Glutamatergic neuron (in vitro differentiated cells): Measurements from ENCODE around the gene SMOC2. TPM values are rescaled to one million over a fixed set of nuclear protein-coding genes. Genes with fewer than 3 reads are reported as not detected.

Experiments used
- DNase-seq: peaks from one replicate; pipeline ENCODE4 v3.0.0; 2022
- H3K27ac Mint-ChIP-seq: one replicate; pipeline ENCODE4 v1.8.0; 2020; ENCODE audit warnings: mild to moderate bottlenecking, mixed read lengths, inconsistent platforms; ENCODE audit not compliant: unreplicated experiment
- H3K27me3 Mint-ChIP-seq: one replicate; pipeline ENCODE4 v1.8.0; 2020; ENCODE audit warnings: mild to moderate bottlenecking, moderate library complexity, mixed read lengths, inconsistent platforms; ENCODE audit not compliant: unreplicated experiment
- H3K36me3 Mint-ChIP-seq: one replicate; pipeline ENCODE4 v1.8.0; 2020; ENCODE audit warnings: mild to moderate bottlenecking, mixed read lengths, inconsistent platforms; ENCODE audit not compliant: unreplicated experiment
- H3K4me1 Mint-ChIP-seq: one replicate; pipeline ENCODE4 v1.8.0; 2020; ENCODE audit warnings: mild to moderate bottlenecking, low read depth, mixed read lengths, inconsistent platforms; ENCODE audit not compliant: unreplicated experiment
- H3K4me3 Mint-ChIP-seq: one replicate; pipeline ENCODE4 v1.8.0; 2020; ENCODE audit warnings: mild to moderate bottlenecking, mixed read lengths, inconsistent platforms; ENCODE audit not compliant: unreplicated experiment
- H3K9me3 Mint-ChIP-seq: one replicate; pipeline ENCODE4 v1.8.0; 2020; ENCODE audit warnings: mild to moderate bottlenecking, moderate library complexity, mixed read lengths, inconsistent platforms; ENCODE audit not compliant: unreplicated experiment
- total RNA-seq: library from RNA; stranded (reverse); fragmentation: NEBNext Ultra II Directional; extraction: Animal tissue kit (Norgen Biotek cat#: 25700); gene quantifications from one replicate; pipeline ENCODE4 v1.2.1, GENCODE V29; 2021; ENCODE audit not compliant: unreplicated experiment
- TF ChIP-seq, protein P1 (sequence below): fragments of 200-600 bp; sonication (generic); IDR thresholded peaks from one replicate; pipeline ENCODE4 v1.5.0; 2021; ENCODE audit not compliant: partially characterized antibody, unreplicated experiment

Gene SMOC2
- total RNA-seq, 1 donor from 2014 or later = 0.44 TPM

DNA sequence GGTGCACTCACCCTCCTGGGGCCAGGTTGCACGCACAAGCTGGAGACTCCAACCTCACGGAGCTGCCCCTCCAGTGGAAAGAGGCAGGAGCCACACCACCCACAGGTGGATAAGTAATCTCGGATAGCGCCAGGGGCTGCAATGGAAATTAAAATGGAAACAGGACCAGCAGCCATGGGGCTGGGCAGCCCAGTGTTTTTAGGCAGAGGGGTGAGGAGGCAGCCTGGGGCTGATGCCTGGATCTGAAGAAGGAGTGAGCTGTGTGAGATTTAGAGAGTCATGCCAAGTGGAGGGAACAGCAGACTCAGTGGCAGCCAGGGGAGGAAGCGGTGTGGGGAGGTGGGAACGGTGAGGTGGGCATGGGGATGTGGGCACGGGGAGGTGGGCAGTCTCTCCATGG is 275.6 kb downstream of the SMOC2 start:
- no peak overlapping the region for H3K27ac Mint-ChIP-seq
- TF ChIP-seq, protein P1, sequence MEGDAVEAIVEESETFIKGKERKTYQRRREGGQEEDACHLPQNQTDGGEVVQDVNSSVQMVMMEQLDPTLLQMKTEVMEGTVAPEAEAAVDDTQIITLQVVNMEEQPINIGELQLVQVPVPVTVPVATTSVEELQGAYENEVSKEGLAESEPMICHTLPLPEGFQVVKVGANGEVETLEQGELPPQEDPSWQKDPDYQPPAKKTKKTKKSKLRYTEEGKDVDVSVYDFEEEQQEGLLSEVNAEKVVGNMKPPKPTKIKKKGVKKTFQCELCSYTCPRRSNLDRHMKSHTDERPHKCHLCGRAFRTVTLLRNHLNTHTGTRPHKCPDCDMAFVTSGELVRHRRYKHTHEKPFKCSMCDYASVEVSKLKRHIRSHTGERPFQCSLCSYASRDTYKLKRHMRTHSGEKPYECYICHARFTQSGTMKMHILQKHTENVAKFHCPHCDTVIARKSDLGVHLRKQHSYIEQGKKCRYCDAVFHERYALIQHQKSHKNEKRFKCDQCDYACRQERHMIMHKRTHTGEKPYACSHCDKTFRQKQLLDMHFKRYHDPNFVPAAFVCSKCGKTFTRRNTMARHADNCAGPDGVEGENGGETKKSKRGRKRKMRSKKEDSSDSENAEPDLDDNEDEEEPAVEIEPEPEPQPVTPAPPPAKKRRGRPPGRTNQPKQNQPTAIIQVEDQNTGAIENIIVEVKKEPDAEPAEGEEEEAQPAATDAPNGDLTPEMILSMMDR = no peak
- DNase-seq = no peak
- H3K9me3 Mint-ChIP-seq = peaks cover 4% of the 10 kb centered on the region
- no peak overlapping the region for H3K4me3 Mint-ChIP-seq
- peaks cover 4% of the 10 kb centered on the region for H3K36me3 Mint-ChIP-seq
- no peaks in the 10 kb centered on the region for H3K4me1 Mint-ChIP-seq
- peaks cover 1% of the 10 kb centered on the region for H3K27me3 Mint-ChIP-seq

DNA sequence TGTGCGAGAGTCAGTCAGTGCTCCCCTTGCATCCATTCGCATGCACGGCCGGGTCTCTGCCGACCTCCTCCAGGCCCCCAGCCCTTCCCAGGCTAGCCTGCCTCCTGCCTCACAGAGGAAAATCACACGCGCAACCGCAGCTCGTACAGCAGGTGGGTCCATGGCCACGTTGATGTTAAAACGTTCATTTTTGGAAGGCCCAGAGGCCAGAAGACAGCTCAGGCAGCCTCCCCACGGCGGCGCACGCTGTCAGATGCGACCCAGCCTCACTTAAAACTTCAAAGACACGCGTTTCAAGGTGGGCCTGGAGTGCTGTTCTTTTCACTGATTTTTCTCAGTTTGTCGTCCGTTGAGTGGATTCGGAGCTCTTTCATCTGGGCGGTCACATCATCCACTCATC is 276.5 kb downstream of the SMOC2 start:
- Mint-ChIP-seq H3K4me3 (no peak overlapping the region), H3K4me1 (no peaks in the 10 kb centered on the region), H3K9me3 (peaks cover 3% of the 10 kb centered on the region), H3K27ac (no peak overlapping the region), H3K36me3 (peaks cover 4% of the 10 kb centered on the region), H3K27me3 (peaks cover 1% of the 10 kb centered on the region)
- TF ChIP-seq, protein P1 = no peak
- DNase-seq = no peak

Other genes with a start within 250 kb of the SMOC2 start
- gene DACT2, start 121.4 kb upstream of the SMOC2 start, total RNA-seq = 0.22 TPM